ENCODE results near the gene TSPYL4. TPM values are rescaled to one million over a fixed set of nuclear protein-coding genes. Genes with fewer than 3 reads are reported as not detected.

The TSPYL4 gene
- polyA plus RNA-seq, 2 donors, result 6.4 to 7.9 TPM

DNA sequence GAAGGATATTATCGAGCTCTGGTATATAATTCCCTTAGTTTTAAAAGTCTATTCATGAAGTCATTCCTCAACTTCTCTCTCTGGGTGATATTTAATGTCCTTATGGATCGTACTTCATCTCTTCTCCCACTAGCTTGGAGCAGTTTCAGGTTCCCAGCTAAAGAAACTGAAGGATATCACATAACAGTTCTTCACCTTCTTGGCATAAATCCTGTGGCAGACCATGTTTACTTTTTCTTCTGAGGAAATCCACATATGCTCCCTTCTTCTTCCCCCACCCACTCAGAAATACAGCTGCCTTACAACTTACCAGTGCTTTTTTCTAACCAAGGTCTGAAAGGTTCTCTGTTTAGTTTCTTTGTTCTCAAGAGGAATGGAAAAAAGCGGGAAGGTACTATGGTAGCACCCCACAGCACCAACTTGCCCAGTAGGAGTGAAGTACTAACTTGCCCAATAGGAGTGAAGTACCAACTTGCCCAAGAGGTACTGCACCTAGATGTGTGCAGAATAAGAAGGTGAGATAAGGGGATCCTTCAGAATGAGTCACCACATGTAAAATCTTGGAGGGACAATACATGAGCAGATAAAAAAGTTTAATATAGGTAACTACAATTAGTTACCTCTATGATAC, 53.1 kb downstream of the TSPYL4 start:
- 57 to 61% methylated on average over 3 of the region's 3 CpGs for WGBS, 2 donors
- H3K9me3 ChIP-seq (ENCODE audit: control insufficient read depth in 2 of 2, insufficient read depth in 1 of 2, low read depth in 1 of 2, low read length in 1 of 2), result no peaks in the 10 kb centered on the region
- H3K4me1 ChIP-seq (ENCODE audit: control insufficient read depth in 2 of 2, insufficient read depth in 2 of 2, low read length in 1 of 2), result no peaks in the 10 kb centered on the region
- no peak overlapping the region for H3K27ac ChIP-seq (ENCODE audit: low read depth in 2 of 2, low read length in 1 of 2)
- no peak overlapping the region for H3K4me3 ChIP-seq (ENCODE audit: low read depth in 1 of 2, low read length in 2 of 2)
- H3K36me3 ChIP-seq (ENCODE audit: control insufficient read depth in 2 of 2, insufficient read depth in 2 of 2, low read length in 1 of 2), result no peaks in the 10 kb centered on the region
- no peaks in the 10 kb centered on the region for H3K27me3 ChIP-seq (ENCODE audit: control insufficient read depth in 1 of 2, insufficient read depth in 2 of 2, low read length in 2 of 2)

Other genes starting within 250 kb of the TSPYL4 start
- 1 to 10 TPM; 1.3 to 1.8 TPM for gene FRK, start 193.2 kb downstream of the TSPYL4 start, polyA plus RNA-seq
- 10 to 100 TPM in 1 of 2 donors, 1 to 10 TPM in 1; 4.0 to 18.1 TPM for gene NT5DC1, start 153.2 kb downstream of the TSPYL4 start, polyA plus RNA-seq
- gene COL10A1, start 127.9 kb downstream of the TSPYL4 start, polyA plus RNA-seq, result not detected
- 10 to 100 TPM; 11.9 to 24.3 TPM for gene TSPYL1, start 25.9 kb upstream of the TSPYL4 start, polyA plus RNA-seq
- gene DSE, start 116.9 kb upstream of the TSPYL4 start, polyA plus RNA-seq, result 1 to 10 TPM; 4.5 to 8.1 TPM
- 1 to 10 TPM; 2.9 to 3.4 TPM for gene CALHM6, start 207.3 kb upstream of the TSPYL4 start, polyA plus RNA-seq